Measurements from ENCODE around the gene NTM.

Gene NTM

DNA sequence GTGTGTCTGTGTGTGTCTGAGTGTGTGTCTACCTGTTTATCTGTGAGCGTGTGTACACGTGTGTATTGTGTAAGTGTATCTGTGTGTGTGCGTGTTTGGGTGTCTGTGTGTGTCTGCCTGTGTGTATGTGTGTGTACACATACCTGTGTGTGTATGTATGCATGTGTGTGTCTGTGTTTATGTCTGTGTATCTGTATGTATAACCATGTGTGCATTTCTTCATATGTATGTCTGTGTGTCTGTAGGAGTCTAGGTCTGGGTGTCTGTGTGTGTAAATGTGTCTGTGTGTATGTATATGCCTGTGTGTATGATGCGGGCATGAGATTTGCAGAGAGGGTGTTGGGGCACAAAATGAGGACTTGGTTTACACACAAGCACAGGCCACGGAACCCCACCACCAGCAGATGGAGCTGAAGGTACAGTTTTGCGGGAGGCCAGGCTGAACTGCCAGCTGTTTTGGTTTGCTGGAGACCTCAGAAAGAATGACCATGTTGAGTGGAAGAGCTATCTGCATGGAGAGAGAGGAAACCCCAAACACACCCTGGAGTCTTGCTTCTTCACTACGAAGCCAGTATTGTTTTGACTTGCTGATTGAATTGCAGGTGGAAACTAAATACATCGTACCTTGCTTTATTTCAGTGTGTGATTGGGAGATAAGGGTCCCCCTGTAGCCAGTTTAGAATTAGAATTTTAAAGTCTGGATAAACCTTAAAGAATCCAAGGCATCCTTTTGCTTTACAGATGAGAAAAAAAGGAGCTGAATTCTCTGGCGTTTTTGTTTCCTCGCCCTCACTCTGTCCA, 497.2 kb downstream of the NTM start:
- Histone ChIP-seq H3K9ac (ENCODE audit: low read depth, low read length) (no peak overlapping the region), H3K4me2 (ENCODE audit: low read length) (no peak overlapping the region), H3K9me3 (replicated peaks; ENCODE audit: low read length) (no peaks in the 10 kb centered on the region), H3K4me3 (ENCODE audit: low read length) (no peak overlapping the region), H3K4me1 (ENCODE audit: control insufficient read depth, insufficient read depth, low read length) (peaks cover 9% of the 10 kb centered on the region), H3K27me3 (ENCODE audit: control insufficient read depth, insufficient read depth, low read length) (no peaks in the 10 kb centered on the region), H3K36me3 (ENCODE audit: insufficient read depth, low read length) (no peaks in the 10 kb centered on the region)

DNA sequence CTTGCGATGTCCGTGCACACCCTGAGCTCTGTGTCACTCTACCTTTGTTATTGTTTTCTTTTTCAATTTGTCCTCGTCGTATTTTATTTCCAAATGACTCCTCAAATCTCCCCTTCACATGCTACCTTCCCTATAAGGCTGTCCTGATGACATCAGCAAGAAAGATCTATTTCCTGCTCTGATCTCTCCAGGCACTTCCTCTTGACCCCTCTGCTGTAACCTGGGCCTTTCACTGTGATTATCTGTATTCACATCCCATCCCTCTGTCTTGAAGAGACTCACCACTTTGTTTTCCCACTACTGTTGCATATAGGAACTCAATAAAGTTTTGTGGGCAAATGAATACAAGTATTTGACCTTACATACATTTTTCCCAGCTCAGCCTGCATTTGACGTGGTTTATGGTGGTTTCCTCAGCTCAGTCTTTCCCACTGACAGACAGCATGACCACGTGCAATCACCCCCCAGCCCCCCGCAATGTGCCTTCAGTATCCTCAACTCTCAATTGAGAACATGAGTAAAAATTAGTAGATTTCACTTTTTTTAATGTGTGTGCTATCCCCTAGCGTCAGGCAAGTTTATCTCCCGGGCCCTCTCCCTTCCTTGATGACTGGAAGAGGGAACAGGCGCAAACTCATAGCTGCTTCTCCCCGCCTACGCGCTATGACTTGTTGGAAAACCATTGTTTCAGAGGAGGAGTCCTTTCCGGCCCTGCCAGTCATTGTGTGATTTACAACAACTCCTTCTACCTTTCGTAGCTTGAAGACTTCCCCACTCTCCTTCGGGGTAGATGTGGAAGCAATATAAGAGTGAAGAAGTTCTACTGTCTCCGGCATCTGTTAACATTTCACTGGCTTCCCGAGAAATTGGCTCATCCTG, 498.5 kb downstream of the NTM start:
- Histone ChIP-seq H3K27me3 (ENCODE audit: control insufficient read depth, insufficient read depth, low read length) (no peaks in the 10 kb centered on the region), H3K9ac (ENCODE audit: low read depth, low read length) (no peak overlapping the region), H3K4me1 (ENCODE audit: control insufficient read depth, insufficient read depth, low read length) (peaks cover 9% of the 10 kb centered on the region), H3K4me3 (ENCODE audit: low read length) (no peak overlapping the region), H3K9me3 (replicated peaks; ENCODE audit: low read length) (no peaks in the 10 kb centered on the region), H3K36me3 (ENCODE audit: insufficient read depth, low read length) (no peaks in the 10 kb centered on the region), H3K4me2 (ENCODE audit: low read length) (no peak overlapping the region)

DNA sequence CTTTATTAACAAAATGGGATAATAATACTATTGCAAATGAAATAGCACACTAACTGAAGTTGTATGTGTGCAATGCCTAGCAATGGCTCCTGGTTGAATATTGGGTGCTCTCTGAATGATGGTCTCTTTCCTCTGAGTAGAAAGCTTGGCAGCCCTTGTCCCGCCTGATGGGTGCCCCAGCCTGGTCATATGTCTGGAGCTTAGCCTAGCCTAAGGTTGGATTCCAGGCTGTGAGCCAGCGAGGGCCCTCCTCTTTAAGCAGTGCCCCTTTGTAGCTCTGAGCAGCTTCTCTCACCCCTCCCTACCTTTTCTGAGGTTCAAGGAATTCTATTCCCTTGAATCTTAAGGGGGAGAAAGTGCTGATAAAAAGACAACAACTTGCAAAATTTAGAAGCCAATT, 499.9 kb downstream of the NTM start:
- Histone ChIP-seq H3K4me2 (ENCODE audit: low read length) (no peak overlapping the region), H3K36me3 (ENCODE audit: insufficient read depth, low read length) (no peaks in the 10 kb centered on the region), H3K4me1 (ENCODE audit: control insufficient read depth, insufficient read depth, low read length) (peaks cover 9% of the 10 kb centered on the region), H3K4me3 (ENCODE audit: low read length) (no peak overlapping the region), H3K27me3 (ENCODE audit: control insufficient read depth, insufficient read depth, low read length) (no peaks in the 10 kb centered on the region), H3K9me3 (replicated peaks; ENCODE audit: low read length) (no peaks in the 10 kb centered on the region), H3K9ac (ENCODE audit: low read depth, low read length) (no peak overlapping the region)

DNA sequence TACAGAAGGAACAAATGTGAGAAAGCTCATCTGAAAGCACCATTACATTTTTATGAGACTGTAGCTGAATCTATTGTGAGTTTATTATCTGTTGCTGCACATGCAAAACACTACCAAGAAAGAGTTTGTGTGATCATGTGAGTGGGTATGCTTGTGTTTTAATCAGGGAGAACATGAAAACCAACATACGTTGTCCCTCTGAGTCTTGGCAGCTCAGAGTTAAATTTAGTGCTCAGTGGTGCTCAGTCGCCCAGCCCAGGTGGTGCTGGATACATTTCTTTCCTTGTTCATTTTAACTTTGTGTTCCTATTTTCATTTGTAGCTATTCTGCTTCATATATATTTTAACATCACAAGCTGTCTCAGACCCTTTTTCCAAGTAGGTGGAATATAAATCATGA, 500.6 kb downstream of the NTM start:
- H3K9ac ChIP-seq (ENCODE audit: low read depth, low read length) = no peak overlapping the region
- no peaks in the 10 kb centered on the region for H3K27me3 ChIP-seq (ENCODE audit: control insufficient read depth, insufficient read depth, low read length)
- H3K9me3 ChIP-seq (replicated peaks; ENCODE audit: low read length) = no peaks in the 10 kb centered on the region
- H3K4me3 ChIP-seq (ENCODE audit: low read length) = no peak overlapping the region
- H3K36me3 ChIP-seq (ENCODE audit: insufficient read depth, low read length) = no peaks in the 10 kb centered on the region
- peaks cover 9% of the 10 kb centered on the region for H3K4me1 ChIP-seq (ENCODE audit: control insufficient read depth, insufficient read depth, low read length)
- H3K4me2 ChIP-seq (ENCODE audit: low read length) = no peak overlapping the region

DNA sequence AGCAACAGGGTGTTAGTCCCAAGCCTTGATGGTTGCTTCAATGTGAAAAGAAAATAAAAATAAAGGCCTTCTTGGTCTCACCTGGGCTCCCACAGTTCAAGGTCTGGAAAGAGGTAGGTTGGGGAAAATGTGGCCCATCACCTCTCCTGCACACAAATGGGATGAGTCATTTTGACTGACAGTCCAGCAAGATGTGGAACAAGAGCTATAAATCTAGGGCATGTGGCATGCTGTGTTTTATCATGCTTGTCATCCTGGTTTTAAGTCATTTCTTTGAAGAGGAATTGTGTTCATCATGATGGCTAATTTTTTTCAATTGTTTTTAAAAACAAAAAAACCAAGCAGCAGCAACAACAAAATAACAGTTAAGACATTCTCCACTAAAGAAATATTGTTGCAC, 503.7 kb downstream of the NTM start:
- H3K4me2 ChIP-seq (ENCODE audit: low read length) = no peak overlapping the region
- H3K9me3 ChIP-seq (replicated peaks; ENCODE audit: low read length) = no peaks in the 10 kb centered on the region

DNA sequence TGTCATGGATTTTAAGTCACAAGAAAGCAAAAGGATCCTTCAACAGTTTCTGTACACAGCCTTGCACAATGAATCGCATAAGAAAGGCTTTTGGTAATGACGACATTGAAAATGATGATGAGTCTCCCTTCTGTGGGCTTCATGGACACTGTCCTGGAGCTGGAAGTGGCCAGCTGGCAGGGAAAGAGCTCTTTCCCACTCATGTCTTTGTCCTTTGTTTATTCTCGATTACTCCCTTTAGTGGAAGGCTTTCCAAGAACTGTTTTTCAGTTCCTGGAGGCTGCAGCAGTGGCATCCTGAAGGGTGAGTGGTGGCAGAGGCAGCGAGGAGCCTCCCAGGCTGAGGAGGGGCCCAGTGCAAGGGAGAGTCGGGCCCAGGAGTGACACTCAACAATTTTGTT, 505.2 kb downstream of the NTM start:
- no peaks in the 10 kb centered on the region for H3K9me3 ChIP-seq (replicated peaks; ENCODE audit: low read length)
- no peaks in the 10 kb centered on the region for H3K36me3 ChIP-seq (ENCODE audit: insufficient read depth, low read length)
- peaks cover 5% of the 10 kb centered on the region for H3K4me1 ChIP-seq (ENCODE audit: control insufficient read depth, insufficient read depth, low read length)
- no peaks in the 10 kb centered on the region for H3K27me3 ChIP-seq (ENCODE audit: control insufficient read depth, insufficient read depth, low read length)
- no peak overlapping the region for H3K9ac ChIP-seq (ENCODE audit: low read depth, low read length)
- H3K4me2 ChIP-seq (ENCODE audit: low read length) = no peak overlapping the region
- no peak overlapping the region for H3K4me3 ChIP-seq (ENCODE audit: low read length)

More for the DNA sequence above, 503.7 kb downstream of the NTM start:
- H3K4me3 ChIP-seq (ENCODE audit: low read length) = no peak overlapping the region
- H3K36me3 ChIP-seq (ENCODE audit: insufficient read depth, low read length) = no peaks in the 10 kb centered on the region
- H3K27me3 ChIP-seq (ENCODE audit: control insufficient read depth, insufficient read depth, low read length) = no peaks in the 10 kb centered on the region
- H3K9ac ChIP-seq (ENCODE audit: low read depth, low read length) = no peak overlapping the region
- peaks cover 5% of the 10 kb centered on the region for H3K4me1 ChIP-seq (ENCODE audit: control insufficient read depth, insufficient read depth, low read length)

DNA sequence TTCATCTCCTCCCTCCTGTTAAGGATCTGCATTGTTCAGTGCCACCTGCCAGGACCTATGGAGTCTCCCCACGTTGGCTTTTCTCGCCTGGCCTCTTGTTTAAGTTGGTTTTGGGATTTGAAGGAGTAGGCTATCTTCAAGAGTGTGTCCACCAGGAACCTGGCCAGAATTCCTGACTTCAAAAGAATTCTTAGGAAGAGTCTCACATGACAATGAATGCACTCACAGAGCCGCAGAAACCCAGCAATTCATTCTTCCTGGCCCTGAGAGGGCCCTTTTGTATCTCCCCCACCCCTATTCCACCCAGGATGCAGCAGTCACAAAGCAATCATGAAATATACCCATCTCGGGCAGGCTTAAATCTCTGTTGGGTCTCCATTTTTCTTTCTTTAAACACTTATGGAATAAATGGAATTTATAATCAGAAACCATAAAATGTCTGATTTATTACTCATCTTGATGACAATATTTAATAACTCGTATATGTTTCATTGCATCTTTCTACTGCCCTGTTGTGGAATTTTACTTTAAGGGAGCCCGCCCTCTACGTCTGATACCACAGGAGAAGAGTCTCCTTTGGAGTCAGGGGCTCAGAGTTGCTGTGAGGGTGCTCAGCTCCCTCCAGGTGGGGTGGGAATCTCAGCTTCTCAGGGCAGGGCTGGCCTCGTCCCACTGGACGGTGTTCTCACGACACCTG, 507.0 kb downstream of the NTM start:
- Histone ChIP-seq H3K9me3 (replicated peaks; ENCODE audit: low read length) (no peaks in the 10 kb centered on the region), H3K36me3 (ENCODE audit: insufficient read depth, low read length) (no peaks in the 10 kb centered on the region), H3K4me3 (ENCODE audit: low read length) (no peak overlapping the region), H3K4me2 (ENCODE audit: low read length) (no peak overlapping the region), H3K9ac (ENCODE audit: low read depth, low read length) (no peak overlapping the region), H3K4me1 (ENCODE audit: control insufficient read depth, insufficient read depth, low read length) (peaks cover 5% of the 10 kb centered on the region), H3K27me3 (ENCODE audit: control insufficient read depth, insufficient read depth, low read length) (no peaks in the 10 kb centered on the region)

DNA sequence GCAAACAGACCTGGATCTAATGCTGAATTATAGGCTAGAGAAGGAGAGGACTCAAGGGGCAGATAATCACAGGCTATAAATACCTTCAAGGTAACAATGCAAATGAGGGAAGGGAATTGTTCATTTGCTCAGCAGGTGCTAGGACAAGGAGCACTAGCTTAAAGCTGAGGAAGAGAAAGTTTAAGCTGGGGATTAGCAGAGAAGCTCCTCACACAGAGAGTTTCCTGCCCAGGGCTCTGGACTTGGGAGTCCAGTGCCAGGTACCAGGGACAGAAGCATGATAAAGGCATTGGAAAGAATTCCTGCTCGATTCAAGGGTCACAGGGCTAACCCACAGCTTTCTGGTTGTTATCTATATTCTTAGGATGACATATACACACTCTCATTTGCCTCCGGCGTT, 509.9 kb downstream of the NTM start:
- no peak overlapping the region for H3K4me3 ChIP-seq (ENCODE audit: low read length)
- no peaks in the 10 kb centered on the region for H3K9me3 ChIP-seq (replicated peaks; ENCODE audit: low read length)
- no peaks in the 10 kb centered on the region for H3K36me3 ChIP-seq (ENCODE audit: insufficient read depth, low read length)
- H3K4me2 ChIP-seq (ENCODE audit: low read length) = no peak overlapping the region
- no peak overlapping the region for H3K9ac ChIP-seq (ENCODE audit: low read depth, low read length)
- H3K27me3 ChIP-seq (ENCODE audit: control insufficient read depth, insufficient read depth, low read length) = no peaks in the 10 kb centered on the region
- peaks cover 5% of the 10 kb centered on the region for H3K4me1 ChIP-seq (ENCODE audit: control insufficient read depth, insufficient read depth, low read length)

DNA sequence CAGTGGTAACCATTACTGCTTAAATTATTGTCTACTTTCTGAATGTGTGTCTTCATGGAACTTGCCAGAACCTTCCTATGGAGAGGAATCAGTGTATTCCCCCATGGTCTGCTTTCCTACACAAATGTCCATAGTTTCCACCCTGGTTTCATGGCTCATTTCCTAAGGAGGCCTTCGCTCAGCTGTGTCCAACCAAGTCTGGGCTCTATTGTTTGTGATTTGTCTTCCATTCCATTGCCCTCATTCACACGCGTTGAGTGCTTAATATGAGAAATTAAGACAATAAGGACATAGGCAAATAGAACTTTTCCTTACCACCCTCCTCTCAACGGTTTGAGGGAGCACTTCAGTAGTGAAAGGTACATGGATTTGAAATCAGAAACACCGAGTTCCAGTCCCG, 510.6 kb downstream of the NTM start:
- no peaks in the 10 kb centered on the region for H3K9me3 ChIP-seq (replicated peaks; ENCODE audit: low read length)
- H3K4me3 ChIP-seq (ENCODE audit: low read length) = no peak overlapping the region
- H3K4me2 ChIP-seq (ENCODE audit: low read length) = no peak overlapping the region
- no peak overlapping the region for H3K9ac ChIP-seq (ENCODE audit: low read depth, low read length)
- H3K27me3 ChIP-seq (ENCODE audit: control insufficient read depth, insufficient read depth, low read length) = no peaks in the 10 kb centered on the region
- H3K36me3 ChIP-seq (ENCODE audit: insufficient read depth, low read length) = no peaks in the 10 kb centered on the region
- peaks cover 5% of the 10 kb centered on the region for H3K4me1 ChIP-seq (ENCODE audit: control insufficient read depth, insufficient read depth, low read length)

DNA sequence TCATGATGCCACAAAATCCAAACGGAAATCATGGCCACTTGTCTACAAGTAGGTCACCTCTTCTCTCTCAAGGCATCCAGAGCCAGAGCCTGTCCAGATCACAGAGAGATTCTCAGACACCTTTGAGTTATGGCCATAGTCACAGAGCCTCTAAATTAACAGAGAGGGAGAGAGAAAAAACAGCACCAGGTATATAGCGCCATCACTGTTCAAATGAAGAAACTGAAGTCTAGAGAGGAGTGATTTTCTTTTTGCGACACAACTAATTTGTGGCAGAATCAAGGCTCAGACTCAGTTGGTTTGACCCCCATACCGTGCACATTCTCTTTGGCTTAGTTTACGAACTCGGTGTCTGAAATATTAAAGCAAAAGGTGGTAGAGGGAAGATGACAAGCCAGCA, 512.9 kb downstream of the NTM start:
- no peak overlapping the region for H3K9ac ChIP-seq (ENCODE audit: low read depth, low read length)
- no peak overlapping the region for H3K4me3 ChIP-seq (ENCODE audit: low read length)
- H3K9me3 ChIP-seq (replicated peaks; ENCODE audit: low read length) = no peaks in the 10 kb centered on the region
- H3K27me3 ChIP-seq (ENCODE audit: control insufficient read depth, insufficient read depth, low read length) = no peaks in the 10 kb centered on the region
- H3K4me1 ChIP-seq (ENCODE audit: control insufficient read depth, insufficient read depth, low read length) = peaks cover 13% of the 10 kb centered on the region
- H3K4me2 ChIP-seq (ENCODE audit: low read length) = no peak overlapping the region
- H3K36me3 ChIP-seq (ENCODE audit: insufficient read depth, low read length) = no peaks in the 10 kb centered on the region

DNA sequence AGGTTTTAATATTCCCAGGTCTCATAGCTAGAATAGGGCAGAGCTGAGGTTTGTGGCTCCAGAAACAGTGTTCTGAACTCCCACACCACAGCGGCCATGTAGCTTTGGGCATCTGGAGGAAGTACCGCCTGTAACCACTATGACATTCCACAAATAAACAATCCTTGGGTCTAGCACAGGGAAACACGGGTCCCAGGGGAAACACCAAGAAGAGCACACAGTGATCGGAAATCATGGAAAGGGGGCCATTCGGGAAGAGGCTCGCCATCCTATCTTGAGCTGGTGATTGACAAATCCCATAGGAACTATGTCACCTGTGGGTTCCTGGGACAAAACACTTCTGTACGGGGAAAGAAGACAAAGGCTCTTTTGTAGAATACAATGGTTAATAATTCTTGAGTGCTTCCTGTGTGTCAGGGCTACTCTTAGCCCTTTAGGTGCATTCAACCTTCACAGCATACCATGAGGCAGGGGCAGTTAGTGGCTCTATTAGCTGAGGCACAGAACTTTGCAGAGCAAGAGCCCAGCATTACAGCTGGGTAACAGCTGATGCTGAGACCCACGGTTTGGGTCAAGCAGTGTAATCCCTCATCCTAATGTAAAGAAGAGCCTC, 514.2 kb downstream of the NTM start:
- Histone ChIP-seq H3K36me3 (ENCODE audit: insufficient read depth, low read length) (no peaks in the 10 kb centered on the region), H3K4me2 (ENCODE audit: low read length) (no peak overlapping the region), H3K4me3 (ENCODE audit: low read length) (no peak overlapping the region), H3K4me1 (ENCODE audit: control insufficient read depth, insufficient read depth, low read length) (peaks cover 23% of the 10 kb centered on the region), H3K9me3 (replicated peaks; ENCODE audit: low read length) (no peaks in the 10 kb centered on the region), H3K27me3 (ENCODE audit: control insufficient read depth, insufficient read depth, low read length) (no peaks in the 10 kb centered on the region), H3K9ac (ENCODE audit: low read depth, low read length) (no peak overlapping the region)
